NCI-H2227 (cell line): Measurements from ENCODE around the gene TSHZ2.
"Not testable (repeated sequence)": the region's sequence is repeated elsewhere in the genome, so short reads cannot be mapped to it uniquely, and the experiment has no call there.

Experiments
- DNase-seq: peaks from one replicate; lab custom pipeline; 2025; ENCODE audit not compliant: unreplicated experiment; lab: John Stamatoyannopoulos, UW

Gene TSHZ2

DNA sequence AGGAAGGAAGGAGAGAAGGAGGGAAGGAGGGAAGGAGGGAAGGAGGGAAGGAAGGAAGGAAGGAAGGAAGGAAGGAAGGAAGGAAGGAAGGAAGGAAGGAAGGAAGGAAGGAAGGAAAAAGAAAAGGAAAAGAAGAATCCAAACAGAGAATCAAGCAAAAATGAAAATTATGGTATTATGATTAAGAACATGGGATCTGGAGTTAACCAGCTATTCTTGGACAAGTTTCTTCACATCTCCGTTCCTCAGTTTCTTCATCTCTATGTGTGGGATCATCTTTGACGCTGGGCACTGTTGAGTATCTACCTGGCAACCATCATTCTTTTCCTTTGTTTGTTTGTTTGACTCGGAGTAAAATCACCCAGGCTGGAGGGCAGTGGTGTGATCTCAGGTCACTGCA lies 549.9 kb downstream of the TSHZ2 start:
- DNase-seq: no peak

DNA sequence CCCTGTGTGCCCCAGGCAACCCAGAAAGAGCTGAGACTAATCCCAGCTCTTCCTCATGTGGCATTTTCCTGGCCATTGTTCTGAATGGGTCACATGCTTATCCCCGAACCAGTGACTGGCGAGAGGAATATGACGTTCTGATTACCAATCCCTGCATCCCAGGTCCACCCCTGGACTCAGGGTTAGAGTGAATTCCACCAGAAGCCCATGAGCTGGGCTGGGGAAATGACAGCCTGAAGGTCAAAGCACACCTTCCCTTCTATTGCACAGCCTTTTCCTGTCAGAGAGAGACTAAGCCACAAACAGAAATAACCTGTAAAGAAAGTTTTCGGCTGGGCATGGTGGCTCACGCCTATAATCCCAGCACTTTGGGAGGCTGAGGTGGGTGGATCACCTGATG lies 550.5 kb downstream of the TSHZ2 start:
- no peak for DNase-seq

DNA sequence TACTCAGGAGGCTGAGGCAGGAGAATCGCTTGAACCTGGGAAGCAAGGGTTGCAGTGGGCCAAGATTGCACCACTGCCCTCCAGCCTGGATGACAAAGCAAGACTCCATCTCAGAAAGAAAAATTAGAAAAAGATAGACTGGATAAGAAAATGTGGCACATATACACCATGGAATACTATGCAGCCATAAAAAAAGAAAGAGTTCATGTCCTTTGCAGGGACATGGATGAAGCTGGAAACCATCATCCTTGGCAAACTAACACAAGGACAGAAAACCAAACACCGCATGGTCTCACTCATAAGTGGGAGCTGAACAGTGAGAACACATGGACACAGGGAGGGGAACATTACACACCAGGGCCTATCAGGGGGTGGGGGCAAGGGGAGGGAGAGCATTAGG lies 551.5 kb downstream of the TSHZ2 start:
- DNase-seq: not testable (repeated sequence)

DNA sequence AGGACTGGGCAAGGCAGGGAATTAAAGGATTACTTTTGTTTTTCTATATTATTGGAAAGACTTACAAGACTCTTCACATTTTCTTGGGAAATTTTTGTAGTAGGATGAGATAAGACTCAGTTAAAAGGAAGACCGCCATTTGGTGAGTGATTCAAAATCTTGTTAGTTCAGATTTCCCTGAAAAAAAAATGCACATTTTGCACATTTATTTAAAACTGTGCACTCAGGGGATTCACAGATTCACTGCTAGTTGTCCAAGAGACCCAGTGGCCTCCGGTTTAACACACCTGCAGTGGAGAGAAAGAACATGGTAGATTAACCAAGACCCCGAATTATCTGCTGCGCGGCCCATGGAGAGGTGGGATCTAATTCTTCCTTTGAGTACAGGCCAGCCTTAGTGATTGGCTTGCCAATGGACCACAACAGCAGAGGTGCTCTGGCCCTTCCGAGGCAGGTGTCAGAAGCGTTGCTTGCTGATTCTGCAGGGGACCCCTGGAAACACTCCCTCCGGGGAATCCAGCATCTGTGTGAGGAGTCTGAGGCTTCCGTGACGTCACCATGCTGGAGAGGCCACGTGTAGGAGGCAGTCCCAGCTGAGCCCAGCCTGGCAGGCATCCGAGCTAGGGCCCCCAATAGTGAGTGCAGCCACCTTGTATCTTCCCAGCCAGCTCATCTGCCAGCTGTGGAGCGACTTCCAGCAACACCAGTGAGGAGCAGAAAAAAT lies 552.6 kb downstream of the TSHZ2 start:
- DNase-seq: peak; percentile 69

DNA sequence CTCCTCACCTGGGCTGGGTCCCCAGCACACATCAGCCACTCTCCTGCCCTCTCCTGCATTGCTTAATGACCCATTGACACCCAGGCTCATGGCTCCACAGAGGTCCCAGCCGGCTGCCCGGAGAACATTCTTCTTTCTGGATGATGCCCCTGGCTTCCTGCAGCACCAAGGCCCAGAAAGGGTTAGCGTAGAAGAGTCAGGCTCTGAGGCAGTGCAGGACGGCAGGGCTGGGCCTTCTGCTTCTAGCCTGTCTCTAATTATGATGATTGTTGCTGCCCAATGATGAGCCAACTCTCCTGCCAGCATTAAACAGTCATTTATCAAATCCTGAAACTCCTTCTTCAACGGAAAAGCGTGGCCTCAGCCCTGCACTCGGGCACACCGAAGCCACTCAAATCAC lies 555.0 kb downstream of the TSHZ2 start:
- peak; percentile 8 for DNase-seq

DNA sequence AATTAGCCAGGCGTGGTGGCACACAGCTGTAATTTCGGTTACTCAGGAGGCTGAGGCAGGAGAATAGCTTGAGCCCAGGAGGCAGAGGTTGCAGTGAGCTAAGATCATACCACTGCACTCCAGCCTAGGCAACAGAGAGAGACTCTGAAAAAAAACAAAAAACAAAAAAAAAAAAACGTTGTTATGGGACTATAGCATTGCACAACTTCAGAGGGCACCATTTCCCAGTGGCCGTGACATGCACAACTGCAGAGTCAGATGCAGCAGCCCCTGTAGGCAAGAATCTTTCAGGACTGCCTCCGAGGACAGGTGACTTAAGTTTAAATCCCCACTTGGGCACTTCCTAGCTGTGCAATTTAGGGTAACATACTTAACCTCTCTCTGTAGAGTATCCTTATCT lies 557.5 kb downstream of the TSHZ2 start:
- no peak for DNase-seq

DNA sequence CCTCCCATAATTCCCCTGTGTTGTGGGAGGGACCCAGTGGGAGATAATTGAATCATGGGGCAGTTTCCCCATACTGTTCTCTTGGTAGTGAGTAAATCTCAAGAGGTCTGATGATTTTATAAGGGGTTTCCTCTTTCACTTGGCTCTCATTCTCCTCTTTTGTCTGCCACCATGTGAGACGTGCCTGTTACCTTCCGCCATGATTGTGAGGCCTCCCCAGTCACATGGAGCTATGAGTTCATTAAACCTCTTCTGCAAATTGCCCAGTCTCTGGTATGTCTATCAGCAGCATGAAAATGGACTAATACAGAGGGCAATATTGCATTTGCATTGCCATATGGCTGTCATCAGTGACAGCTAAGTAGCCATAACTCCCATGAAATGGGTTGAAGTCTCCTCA lies 558.3 kb downstream of the TSHZ2 start:
- DNase-seq: no peak

DNA sequence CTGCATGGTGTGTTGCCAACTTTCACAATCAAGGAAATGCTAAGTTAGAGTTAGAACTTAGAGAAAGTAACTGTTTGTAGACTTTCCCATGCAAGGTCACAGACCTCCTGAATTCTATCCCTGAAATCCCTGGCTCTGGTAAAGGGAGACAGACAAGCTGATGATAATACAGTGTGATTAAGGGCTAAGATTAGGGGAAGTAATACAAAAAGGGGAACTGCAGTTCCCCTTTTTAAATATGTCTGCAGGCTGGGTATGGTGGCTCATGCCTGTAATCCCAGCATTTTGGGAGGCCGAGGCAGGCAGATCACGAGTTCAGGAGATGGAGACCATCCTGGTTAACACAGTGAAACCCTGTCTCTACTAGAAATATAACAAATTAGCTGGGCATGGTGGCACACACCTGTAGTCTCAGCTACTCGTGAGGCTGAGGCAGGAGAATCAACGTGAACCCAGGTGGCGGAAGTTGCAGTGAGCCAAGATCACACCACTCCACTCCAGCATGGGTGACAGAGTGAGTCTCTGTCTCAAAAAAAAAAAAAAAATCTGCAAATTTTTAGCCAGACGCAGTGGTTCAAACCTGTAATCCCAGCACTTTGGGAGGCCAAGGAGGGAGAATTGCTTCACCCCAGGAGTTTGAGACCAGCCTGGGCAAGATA lies 560.6 kb downstream of the TSHZ2 start:
- DNase-seq: not testable (repeated sequence)

DNA sequence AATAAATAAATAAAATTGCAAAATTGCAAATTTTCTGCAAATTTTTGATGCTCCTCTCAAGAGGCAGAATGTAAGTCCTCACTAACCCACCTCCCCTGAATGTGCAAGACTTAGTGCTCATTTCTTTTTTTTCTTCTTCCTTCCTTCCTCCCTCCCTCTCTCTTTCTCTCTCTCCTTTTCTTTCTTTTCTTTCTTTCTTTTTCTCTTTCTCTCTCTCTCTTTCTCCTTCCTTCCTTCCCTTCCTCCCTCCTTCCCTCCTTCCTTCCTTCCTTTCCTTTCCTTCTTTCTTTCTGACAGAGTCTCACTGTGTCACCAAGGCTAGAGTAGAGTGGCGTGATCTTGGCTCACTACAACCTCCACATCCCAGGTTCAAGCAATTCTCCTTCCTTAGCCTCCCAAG lies 561.3 kb downstream of the TSHZ2 start:
- DNase-seq: no peak

DNA sequence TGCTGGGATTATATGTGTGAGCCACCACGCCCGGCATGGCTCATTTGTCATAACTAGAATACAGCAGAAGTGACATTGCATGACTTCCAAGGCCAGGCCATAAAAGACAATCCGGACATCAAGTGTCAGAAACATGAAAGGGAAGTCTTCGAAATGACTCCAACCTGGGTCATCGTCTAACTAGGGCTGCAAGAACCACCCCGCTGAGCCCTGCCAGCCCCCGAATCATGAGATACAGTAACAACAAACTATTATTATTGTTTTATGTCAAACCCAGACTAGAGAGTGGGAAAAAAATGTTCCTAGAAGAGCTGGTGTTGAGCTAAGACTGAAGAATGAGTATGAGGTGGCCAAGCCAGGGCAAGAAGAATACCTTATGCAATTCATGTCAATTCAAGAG lies 561.9 kb downstream of the TSHZ2 start:
- no peak for DNase-seq

DNA sequence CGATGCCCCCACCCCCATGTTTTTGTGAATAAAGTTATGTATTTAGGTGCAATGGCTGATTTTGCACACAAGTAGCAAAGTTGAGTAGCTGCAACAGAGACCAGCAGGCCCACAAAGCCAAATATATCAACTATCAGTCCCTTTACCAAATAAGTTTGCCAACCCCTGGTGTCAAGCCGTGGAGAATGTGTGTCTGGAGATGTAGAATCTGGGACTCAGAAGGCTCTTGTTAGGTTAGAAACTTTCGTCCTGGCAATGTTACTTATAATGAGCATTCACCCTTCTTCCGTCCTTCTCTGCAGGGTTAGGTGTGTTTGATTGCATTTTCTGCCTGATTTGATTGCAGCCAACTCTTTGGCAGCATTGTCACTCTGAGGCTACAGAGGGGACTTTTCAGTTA lies 563.7 kb downstream of the TSHZ2 start:
- no peak for DNase-seq

DNA sequence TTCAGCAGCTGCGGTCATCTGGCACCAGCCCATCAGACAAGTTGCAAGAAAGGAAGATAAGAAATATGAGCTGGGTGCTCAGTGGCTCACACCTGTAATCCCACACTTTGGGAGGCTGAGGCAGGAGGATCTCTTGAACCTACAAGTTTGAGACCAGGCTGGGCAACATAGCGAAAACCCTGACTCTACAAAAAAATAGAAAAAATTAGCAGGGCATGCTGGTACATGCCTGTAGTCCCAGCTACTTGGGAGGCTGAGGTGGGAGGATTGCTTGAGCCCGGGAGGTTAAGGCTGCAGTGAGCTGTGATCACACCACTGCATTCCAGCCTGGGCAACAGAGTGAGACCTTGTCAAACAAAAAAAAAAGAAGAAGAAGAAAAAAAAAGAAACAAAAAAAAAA lies 564.2 kb downstream of the TSHZ2 start:
- not testable (repeated sequence) for DNase-seq

DNA sequence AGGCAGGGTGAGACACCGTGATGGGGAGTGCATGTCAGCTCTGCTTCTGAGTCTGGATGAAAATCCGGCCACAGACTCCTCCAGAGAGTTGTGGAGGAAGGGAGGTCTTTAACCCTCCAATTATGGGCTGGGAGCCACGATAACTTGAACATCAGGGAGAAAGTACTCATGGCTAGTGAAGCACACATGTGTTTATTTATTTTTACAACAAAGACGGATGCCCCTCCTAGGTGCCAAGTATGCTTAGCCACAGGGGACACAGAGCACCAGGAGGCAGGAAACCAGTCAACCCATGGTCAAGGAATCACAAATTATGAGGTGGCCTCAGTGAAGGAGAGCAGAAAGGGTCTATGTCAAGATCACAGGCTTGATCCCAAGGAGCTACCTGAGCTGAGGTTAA lies 567.4 kb downstream of the TSHZ2 start:
- DNase-seq: no peak
